B cell (primary cell): ENCODE results near the gene AGAP1. TPM values are rescaled to one million over a fixed set of nuclear protein-coding genes. Genes with fewer than 3 reads are reported as not detected.

Source experiments
- ATAC-seq: fragments of 200-7000 bp; cut with Tn5 transposase; one replicate; pipeline ENCODE4 v1.10.0; 2021; ENCODE audit warnings: low read depth, mild to moderate bottlenecking, moderate number of reproducible peaks, moderate library complexity
- CTCF ChIA-PET: fragments of 350-600 bp; sonication (Branson Sonifier 250); formaldehyde crosslinking; loops from one replicate; lab custom pipeline; 2021; ENCODE audit warnings: antibody characterized with exemption, inconsistent platforms; lab: Charles Lee
- POLR2A ChIA-PET: fragments of 350-600 bp; sonication (Branson Sonifier 250); formaldehyde crosslinking; loops from one replicate; lab custom pipeline; 2021; ENCODE audit warnings: antibody characterized with exemption; lab: Charles Lee
- DNase-seq: peaks from one replicate; pipeline ENCODE4 v3.0.0; 2013
- H2AFZ ChIP-seq: 2 replicates; pipeline ENCODE4 v1.6.1; 2012; ENCODE audit warnings: mild to moderate bottlenecking, low read depth, low read length; ENCODE audit not compliant: insufficient read depth, poor library complexity, severe bottlenecking
- H3K27ac ChIP-seq, 2 donors: 1 replicate in 1 of 2; 2 replicates in 1 of 2; pipeline ENCODE4 v1.5.1; 2012 to 2013; ENCODE audit warnings: low read length in 2 of 2, mild to moderate bottlenecking in 2 of 2, moderate library complexity in 1 of 2
- H3K27me3 ChIP-seq, 4 experiments: fragments of 200-600 bp in 1 of 4; sonication (generic) in 1 of 4; replicated peaks in 1 of 4; 1 replicate in 2 of 4; 2 replicates in 2 of 4; pipeline versions ENCODE4 v1.6.1 to v1.7.0; 2013 to 2016; ENCODE audit warnings: low read length in 3 of 4, mild to moderate bottlenecking in 2 of 4, mixed read lengths in 1 of 4, moderate library complexity in 1 of 4; ENCODE audit not compliant: insufficient read depth in 4 of 4, control insufficient read depth in 3 of 4; ENCODE audit errors: control extremely low read depth in 1 of 4
- H3K36me3 ChIP-seq, 2 experiments: replicated peaks in 1 of 2; 1 replicate in 1 of 2; 2 replicates in 1 of 2; pipeline versions ENCODE4 v1.6.1 to v1.7.1; 2013; ENCODE audit warnings: low read length in 1 of 2; ENCODE audit not compliant: insufficient read depth in 2 of 2, control insufficient read depth in 1 of 2; ENCODE audit errors: control extremely low read depth in 1 of 2, extremely low read depth in 1 of 2
- H3K4me1 ChIP-seq, 2 donors: fragments of 200-600 bp in 1 of 2; sonication (generic) in 1 of 2; 1 replicate in 1 of 2; 2 replicates in 1 of 2; pipeline versions ENCODE4 v1.5.1 to v1.6.1; 2013 to 2017; ENCODE audit warnings: low read length in 2 of 2; ENCODE audit not compliant: control insufficient read depth in 2 of 2, insufficient read depth in 2 of 2
- H3K4me2 ChIP-seq: replicated peaks from 2 replicates; pipeline ENCODE3; 2012; ENCODE audit warnings: mild to moderate bottlenecking, low read depth, low read length; ENCODE audit not compliant: poor library complexity, severe bottlenecking
- H3K4me3 ChIP-seq, 5 experiments: fragments of 200-600 bp in 1 of 5; sonication (generic) in 1 of 5; 1 replicate in 3 of 5; 2 replicates in 2 of 5; pipeline versions ENCODE4 v1.5.1 to v1.7.0; 2011 to 2016; ENCODE audit warnings: low read length in 4 of 5, mild to moderate bottlenecking in 4 of 5, low read depth in 2 of 5, control low read depth in 1 of 5, moderate library complexity in 1 of 5; ENCODE audit not compliant: insufficient read depth in 1 of 5; ENCODE audit errors: control extremely low read depth in 1 of 5, extremely low read depth in 1 of 5
- H3K79me2 ChIP-seq: fragments of 200-600 bp; sonication (generic); one replicate; pipeline ENCODE4 v1.6.0; 2016; ENCODE audit warnings: low read length; ENCODE audit not compliant: control insufficient read depth, insufficient read depth
- H3K9ac ChIP-seq: fragments of 200-600 bp; sonication (generic); 2 replicates; pipeline ENCODE4 v1.6.1; 2017; ENCODE audit warnings: mild to moderate bottlenecking, low read length, moderate library complexity
- H3K9me3 ChIP-seq, 3 donors: one replicate each; pipeline versions ENCODE4 v1.6.1 to v1.7.1; 2013; ENCODE audit warnings: low read length in 2 of 3; ENCODE audit not compliant: control insufficient read depth in 2 of 3, insufficient read depth in 1 of 3; ENCODE audit errors: control extremely low read depth in 1 of 3
- H4K20me1 ChIP-seq: 2 replicates; pipeline ENCODE4 v1.6.0; 2012; ENCODE audit warnings: mild to moderate bottlenecking, low read length; ENCODE audit not compliant: insufficient read depth, control insufficient read depth, poor library complexity, severe bottlenecking
- H3K27ac Mint-ChIP-seq: one replicate; pipeline ENCODE4 v1.8.0; 2021; ENCODE audit warnings: mixed read lengths
- H3K27me3 Mint-ChIP-seq: one replicate; pipeline ENCODE4 v1.8.0; 2021; ENCODE audit warnings: mixed read lengths
- H3K4me1 Mint-ChIP-seq: one replicate; pipeline ENCODE4 v1.8.0; 2021; ENCODE audit warnings: mixed read lengths
- H3K4me3 Mint-ChIP-seq: one replicate; pipeline ENCODE4 v1.8.0; 2021; ENCODE audit warnings: mixed read lengths
- H3K9me3 Mint-ChIP-seq: one replicate; pipeline ENCODE4 v1.8.0; 2022; ENCODE audit warnings: mixed read lengths; ENCODE audit not compliant: insufficient read depth
- CTCF ChIP-seq: fragments of 200-600 bp; IDR thresholded peaks from one replicate; pipeline ENCODE4 v1.8.0; 2022; ENCODE audit warnings: antibody characterized with exemption, mild to moderate bottlenecking
- EZH2 ChIP-seq: IDR thresholded peaks from 2 replicates; pipeline ENCODE4 v1.6.1; 2012; ENCODE audit warnings: borderline replicate concordance, low read depth, mild to moderate bottlenecking, moderate library complexity, low read length; ENCODE audit not compliant: insufficient read depth, poor library complexity, severe bottlenecking
- WGBS: methylation state at CpG from one replicate; pipeline ENCODE4 v1.1.5; 2013; ENCODE audit warnings: missing lambda C conversion rate; ENCODE audit not compliant: insufficient coverage; 5-methylcytosine and 5-hydroxymethylcytosine counted together
- intact Hi-C: fragments of 100-400 bp; cut with micrococcal nuclease; formaldehyde crosslinking; loops from one replicate; pipeline ENCODE4 v1.10.0; 2022
- polyA plus RNA-seq: library from polyadenylated mRNA; depleted of rRNA; stranded (reverse); fragments of >200 nt; gene quantifications from 2 replicates; pipeline ENCODE4 v1.2.3, GENCODE V29; 2012
- total RNA-seq, 2 donors: library from RNA; stranded (reverse); fragments of 120-200 nt in 1 of 2; gene quantifications; 1 replicate in 1 of 2; 2 replicates in 1 of 2; pipeline versions ENCODE4 v1.2.3 to v1.2.4, GENCODE V29; 2013 to 2022

AGAP1 gene
- total and polyA plus RNA-seq, 2 donors (not counting 1 experiment from before 2014, with no cell fraction given), result 0.01 TPM; not detected in 1

DNA sequence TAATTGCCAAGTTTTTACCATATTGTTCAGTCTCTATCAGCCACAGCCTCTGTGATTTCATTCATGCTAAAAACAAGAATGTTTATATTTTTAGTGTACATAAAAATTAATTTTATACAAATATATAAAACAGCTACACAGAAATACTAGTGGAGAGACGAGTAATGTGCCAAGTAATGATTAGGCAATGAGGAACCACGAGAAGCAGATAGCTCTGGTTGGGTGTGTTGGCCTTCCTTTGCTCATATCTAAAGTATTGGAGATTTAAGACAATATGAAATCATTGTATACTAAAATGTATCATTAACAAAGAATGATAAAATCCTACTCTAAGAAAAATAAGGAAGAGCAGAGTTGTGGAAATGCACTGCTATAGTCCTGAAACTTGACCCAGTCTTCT is 326.7 kb downstream of the AGAP1 start:
- CTCF ChIA-PET, result no interaction called here
- H3K9me3 Mint-ChIP-seq, result no peaks in the 10 kb centered on the region

DNA sequence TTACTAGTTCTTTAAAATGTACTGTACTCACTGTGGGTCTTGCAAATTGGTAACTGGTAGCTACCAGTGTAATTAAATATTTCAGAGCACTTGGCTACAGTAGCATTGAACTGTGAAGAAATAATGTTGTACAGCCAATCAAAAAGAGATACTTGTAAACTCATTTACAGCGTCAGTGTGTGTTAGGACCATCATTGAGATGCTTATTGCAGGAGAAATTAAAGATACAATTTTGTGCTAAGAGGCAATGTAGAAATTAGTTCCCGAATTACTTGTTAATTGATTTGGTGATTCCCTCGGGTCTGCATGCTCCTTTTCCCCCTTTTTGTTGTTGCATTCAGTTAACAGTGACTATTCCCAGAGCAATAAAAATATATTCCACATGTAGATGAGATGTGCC is 330.5 kb downstream of the AGAP1 start:
- DNase-seq (no peak), ATAC-seq (no peak)
- TF ChIP-seq EZH2 (no peak), CTCF (no peak)
- no peaks in the 10 kb centered on the region for H3K36me3 ChIP-seq
- H3K27me3 ChIP-seq, result no peaks in the 10 kb centered on the region
- no peaks in the 10 kb centered on the region for H3K4me1 Mint-ChIP-seq
- H3K4me1 ChIP-seq, result no peaks in the 10 kb centered on the region
- H3K27me3 Mint-ChIP-seq, result peaks cover 2% of the 10 kb centered on the region
- intact Hi-C loops, result no loop called here
- H3K9me3 Mint-ChIP-seq, result no peaks in the 10 kb centered on the region
- H3K4me3 ChIP-seq, result no peak overlapping the region
- H3K9ac ChIP-seq, result no peak overlapping the region
- H3K4me2 ChIP-seq, result no peak overlapping the region
- H3K9me3 ChIP-seq, result peaks cover 0 to 7% (median 0%) of the 10 kb centered on the region in 3 donors
- CTCF ChIA-PET, result no interaction called here
- no peak overlapping the region for H3K4me3 Mint-ChIP-seq
- no peak overlapping the region for H3K27ac Mint-ChIP-seq
- POLR2A ChIA-PET, result no interaction called here
- H2AFZ ChIP-seq, result no peak overlapping the region
- no peaks in the 10 kb centered on the region for H3K79me2 ChIP-seq
- H3K27ac ChIP-seq, result no peak overlapping the region
- no CpG with 5 or more reads among the region's 3 CpGs for WGBS
- no peaks in the 10 kb centered on the region for H4K20me1 ChIP-seq

More for the DNA sequence above, 326.7 kb downstream of the AGAP1 start:
- H3K27me3 Mint-ChIP-seq, result peaks cover 2% of the 10 kb centered on the region
- intact Hi-C loops, result no loop called here
- no peaks in the 10 kb centered on the region for H3K27me3 ChIP-seq
- WGBS, result no CpG with 5 or more reads among the region's 2 CpGs
- TF ChIP-seq EZH2, result no peak
- no peak for TF ChIP-seq CTCF
- H3K4me3 ChIP-seq, result no peak overlapping the region
- ATAC-seq, result no peak
- H3K36me3 ChIP-seq, result no peaks in the 10 kb centered on the region
- H3K27ac ChIP-seq, result no peak overlapping the region
- H3K9ac ChIP-seq, result no peak overlapping the region
- no peaks in the 10 kb centered on the region for H3K4me1 ChIP-seq
- H4K20me1 ChIP-seq, result no peaks in the 10 kb centered on the region
- H3K27ac Mint-ChIP-seq, result no peak overlapping the region
- H2AFZ ChIP-seq, result no peak overlapping the region
- H3K4me2 ChIP-seq, result no peak overlapping the region
- no peak overlapping the region for H3K4me3 Mint-ChIP-seq
- H3K79me2 ChIP-seq, result no peaks in the 10 kb centered on the region
- POLR2A ChIA-PET, result no interaction called here
- peaks cover 0 to 7% (median 0%) of the 10 kb centered on the region in 3 donors for H3K9me3 ChIP-seq
- no peaks in the 10 kb centered on the region for H3K4me1 Mint-ChIP-seq
- no peak for DNase-seq
